Cardiac muscle cell (in vitro differentiated cells and primary cell): ENCODE measurements around the gene CT47B1. TPM values are rescaled to one million over a fixed set of nuclear protein-coding genes. Genes with fewer than 3 reads are reported as not detected.

Source experiments
- DNase-seq, 2 donors: peaks; one replicate each; pipeline versions ENCODE4 v3.0.0 to v3.0.0-alpha.2; 2010 to 2017; ENCODE audit warnings: low read depth in 1 of 2, low spot score in 1 of 2
- H3K27ac ChIP-seq: fragments of 200-600 bp; sonication (generic); 2 replicates; pipeline ENCODE4 v1.5.1; 2016
- H3K27me3 ChIP-seq: fragments of 200-600 bp; sonication (generic); 2 replicates; pipeline ENCODE4 v1.6.0; 2016; ENCODE audit warnings: control low read depth
- H3K36me3 ChIP-seq: fragments of 200-600 bp; sonication (generic); 2 replicates; pipeline ENCODE4 v1.5.1; 2016; ENCODE audit warnings: control low read depth
- H3K4me1 ChIP-seq: fragments of 200-600 bp; sonication (generic); 2 replicates; pipeline ENCODE4 v1.8.1; 2017; ENCODE audit warnings: low read depth, mild to moderate bottlenecking, mixed run types
- H3K4me3 ChIP-seq: fragments of 200-600 bp; sonication (generic); 2 replicates; pipeline ENCODE4 v1.5.1; 2016; ENCODE audit warnings: mild to moderate bottlenecking
- H3K9me3 ChIP-seq: fragments of 200-600 bp; sonication (generic); 2 replicates; pipeline ENCODE4 v1.5.1; 2017; ENCODE audit warnings: low read depth, mild to moderate bottlenecking, control low read depth
- polyA plus RNA-seq: library from polyadenylated mRNA; unstranded; fragments of >200 nt; fragmentation: Nextera tagmentation; extraction: Ambion mirVana; gene quantifications from 2 replicates; pipeline ENCODE4 v1.2.1, GENCODE V29; 2016
- total RNA-seq: library from RNA; depleted of rRNA; stranded (reverse); fragments of >200 nt; gene quantifications from 2 replicates; pipeline ENCODE4 v1.2.3, GENCODE V29; 2016
- TF ChIP-seq, protein P1 (sequence below): IDR thresholded peaks from 2 replicates; pipeline ENCODE4 v1.5.1; 2012; ENCODE audit warnings: low read depth, mild to moderate bottlenecking, low read length

Gene CT47B1
- total and polyA plus RNA-seq, 2 experiments from 2014 or later = not detected

GRCh38 chrX:120825146-120825545 is 50.5 kb downstream of the CT47B1 start:
- H3K4me3 ChIP-seq = no peak overlapping the region
- DNase-seq = no peak
- H3K4me1 ChIP-seq = no peaks in the 10 kb centered on the region
- peaks cover 3% of the 10 kb centered on the region for H3K9me3 ChIP-seq
- H3K27ac ChIP-seq = no peak overlapping the region
- H3K27me3 ChIP-seq = no peaks in the 10 kb centered on the region
- no peaks in the 10 kb centered on the region for H3K36me3 ChIP-seq
- TF ChIP-seq, protein P1, sequence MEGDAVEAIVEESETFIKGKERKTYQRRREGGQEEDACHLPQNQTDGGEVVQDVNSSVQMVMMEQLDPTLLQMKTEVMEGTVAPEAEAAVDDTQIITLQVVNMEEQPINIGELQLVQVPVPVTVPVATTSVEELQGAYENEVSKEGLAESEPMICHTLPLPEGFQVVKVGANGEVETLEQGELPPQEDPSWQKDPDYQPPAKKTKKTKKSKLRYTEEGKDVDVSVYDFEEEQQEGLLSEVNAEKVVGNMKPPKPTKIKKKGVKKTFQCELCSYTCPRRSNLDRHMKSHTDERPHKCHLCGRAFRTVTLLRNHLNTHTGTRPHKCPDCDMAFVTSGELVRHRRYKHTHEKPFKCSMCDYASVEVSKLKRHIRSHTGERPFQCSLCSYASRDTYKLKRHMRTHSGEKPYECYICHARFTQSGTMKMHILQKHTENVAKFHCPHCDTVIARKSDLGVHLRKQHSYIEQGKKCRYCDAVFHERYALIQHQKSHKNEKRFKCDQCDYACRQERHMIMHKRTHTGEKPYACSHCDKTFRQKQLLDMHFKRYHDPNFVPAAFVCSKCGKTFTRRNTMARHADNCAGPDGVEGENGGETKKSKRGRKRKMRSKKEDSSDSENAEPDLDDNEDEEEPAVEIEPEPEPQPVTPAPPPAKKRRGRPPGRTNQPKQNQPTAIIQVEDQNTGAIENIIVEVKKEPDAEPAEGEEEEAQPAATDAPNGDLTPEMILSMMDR = no peak

DNA sequence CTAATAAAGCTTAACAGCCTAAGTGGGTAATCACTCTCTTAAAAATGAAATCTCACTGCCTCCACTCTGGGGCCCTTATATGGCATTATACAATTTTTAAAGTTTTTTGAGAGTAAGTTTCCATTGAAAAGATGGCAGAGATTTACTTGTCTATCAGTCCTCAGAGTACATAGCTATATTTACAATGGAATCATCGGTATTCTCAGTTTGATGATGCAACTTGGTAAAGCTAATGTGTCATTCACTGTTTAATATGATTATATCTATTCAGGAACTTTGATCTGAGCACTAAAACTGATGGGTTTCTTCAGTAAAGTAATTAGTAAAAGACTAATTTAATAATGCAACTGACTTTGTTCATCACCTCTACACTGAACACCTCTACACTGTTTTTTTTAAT is 51.6 kb downstream of the CT47B1 start:
- TF ChIP-seq, protein P1 = no peak
- Histone ChIP-seq H3K27me3 (no peaks in the 10 kb centered on the region), H3K36me3 (no peaks in the 10 kb centered on the region), H3K9me3 (peaks cover 3% of the 10 kb centered on the region), H3K4me1 (no peaks in the 10 kb centered on the region), H3K4me3 (no peak overlapping the region), H3K27ac (no peak overlapping the region)
- DNase-seq = no peak

- no peak for DNase-seq
- TF ChIP-seq, protein P1 = no peak
- H3K27ac ChIP-seq = no peak overlapping the region
- no peaks in the 10 kb centered on the region for H3K36me3 ChIP-seq
- no peak overlapping the region for H3K4me3 ChIP-seq
- H3K27me3 ChIP-seq = no peaks in the 10 kb centered on the region
- no peaks in the 10 kb centered on the region for H3K4me1 ChIP-seq
- H3K9me3 ChIP-seq = peaks cover 3% of the 10 kb centered on the region
Observed at GRCh38 chrX:120823556-120823955, 52.1 kb downstream of the CT47B1 start.

Other genes starting within 250 kb of the CT47B1 start
- gene C1GALT1C1, start 245.8 kb downstream of the CT47B1 start, total RNA-seq = 13.7 and 17.7 TPM in 2 replicates
- gene C1GALT1C1, start 245.8 kb downstream of the CT47B1 start, polyA plus RNA-seq = 24.4 and 33.2 TPM in 2 replicates
- not detected in 2 replicates for gene CT47A11, start 61.3 kb upstream of the CT47B1 start, total RNA-seq
- gene CT47A11, start 61.3 kb upstream of the CT47B1 start, polyA plus RNA-seq = not detected in 2 replicates
- not detected in 2 replicates for gene CT47A10, start 66.2 kb upstream of the CT47B1 start, total RNA-seq
- gene CT47A10, start 66.2 kb upstream of the CT47B1 start, polyA plus RNA-seq = not detected in 2 replicates
- gene CT47A9, start 71.0 kb upstream of the CT47B1 start, total RNA-seq = not detected in 2 replicates
- gene CT47A9, start 71.0 kb upstream of the CT47B1 start, polyA plus RNA-seq = not detected in 2 replicates
- gene CT47A8, start 75.9 kb upstream of the CT47B1 start, total RNA-seq = not detected in 2 replicates
- gene CT47A8, start 75.9 kb upstream of the CT47B1 start, polyA plus RNA-seq = not detected in 2 replicates
- not detected in 2 replicates for gene CT47A7, start 80.7 kb upstream of the CT47B1 start, total RNA-seq
- gene CT47A7, start 80.7 kb upstream of the CT47B1 start, polyA plus RNA-seq = not detected in 2 replicates
- gene CT47A6, start 85.6 kb upstream of the CT47B1 start, total RNA-seq = not detected in 2 replicates
- gene CT47A6, start 85.6 kb upstream of the CT47B1 start, polyA plus RNA-seq = not detected in 2 replicates
- gene CT47A5, start 90.5 kb upstream of the CT47B1 start, total RNA-seq = not detected in 2 replicates
- not detected in 2 replicates for gene CT47A5, start 90.5 kb upstream of the CT47B1 start, polyA plus RNA-seq
- gene CT47A4, start 95.3 kb upstream of the CT47B1 start, total RNA-seq = not detected in 2 replicates
- gene CT47A4, start 95.3 kb upstream of the CT47B1 start, polyA plus RNA-seq = not detected in 2 replicates
- not detected in 2 replicates for gene CT47A3, start 100.2 kb upstream of the CT47B1 start, total RNA-seq
- not detected in 2 replicates for gene CT47A3, start 100.2 kb upstream of the CT47B1 start, polyA plus RNA-seq
- not detected in 2 replicates for gene CT47A2, start 105.1 kb upstream of the CT47B1 start, total RNA-seq
- not detected in 2 replicates for gene CT47A2, start 105.1 kb upstream of the CT47B1 start, polyA plus RNA-seq
- gene CT47A1, start 109.9 kb upstream of the CT47B1 start, total RNA-seq = not detected in 2 replicates
- not detected in 2 replicates for gene CT47A1, start 109.9 kb upstream of the CT47B1 start, polyA plus RNA-seq
- 0.14 and 0.18 TPM in 2 replicates for gene GLUD2, start 171.7 kb upstream of the CT47B1 start, total RNA-seq
- gene GLUD2, start 171.7 kb upstream of the CT47B1 start, polyA plus RNA-seq = 0.09 and 0.24 TPM in 2 replicates